ENCODE measurements around the gene LIN7B. TPM values are rescaled to one million over a fixed set of nuclear protein-coding genes. Genes with fewer than 3 reads are reported as not detected.

Gene LIN7B
- total and polyA plus RNA-seq, 2 of the 13 experiments (the other 11 are each of a cell fraction or from before 2014, with no cell fraction given): 5.3 to 7.6 TPM

- TF ChIP-seq HOXA7 (CRISPR knock-in tag; IDR thresholded peaks at IDR 0.05) (no peak), ZNF281 (CRISPR knock-in tag; IDR thresholded peaks at IDR 0.05; ENCODE audit: borderline replicate concordance) (peak; percentile 59), MAF1 (CRISPR knock-in tag; IDR thresholded peaks at IDR 0.05; ENCODE audit: borderline replicate concordance) (peak; percentile 62; the same call in 1 of the 2 replicates), ZNF589 (CRISPR knock-in tag; conservative IDR thresholded peaks at IDR 0.05) (0 out of 2 replicates have a peak, but pooled peaks have one; percentile 26), NBN (conservative IDR thresholded peaks at IDR 0.05) (no peak), SYNCRIP (IDR thresholded peaks at IDR 0.05; ENCODE audit: insufficient read depth, low read depth, low read length) (no peak), PRDM4 (CRISPR knock-in tag; IDR thresholded peaks at IDR 0.05; ENCODE audit: borderline replicate concordance) (no peak), ZBTB40 (IDR thresholded peaks at IDR 0.05) (no peak), ZBTB40 (CRISPR knock-in tag; IDR thresholded peaks at IDR 0.05) (peak; percentile 82), PLSCR1 (CRISPR knock-in tag; IDR thresholded peaks at IDR 0.05; ENCODE audit: borderline replicate concordance) (no peak), CC2D1A (CRISPR knock-in tag; IDR thresholded peaks at IDR 0.05) (no peak)
Observed at GRCh38 chr19:49085020-49085867, 28.9 kb upstream of the LIN7B start, which contains the start of gene SNRNP70 (continued).

Measured in HepG2 (cell line).